Progenitor cell of endocrine pancreas (in vitro differentiated cells): Measurements from ENCODE around the gene PRKCSH. TPM values are rescaled to one million over a fixed set of nuclear protein-coding genes. Genes with fewer than 3 reads are reported as not detected.
A peak's percentile ranks its signal among the peaks of the same experiment; 100 is the strongest.

Experiments used
- DNase-seq: peaks from one replicate; pipeline ENCODE4 v3.0.0; 2021; ENCODE audit warnings: low spot score; ENCODE audit not compliant: unreplicated experiment
- H3K27ac Mint-ChIP-seq: 2 replicates; pipeline ENCODE4 v1.8.0; 2021; ENCODE audit warnings: mild to moderate bottlenecking, moderate library complexity, mixed read lengths
- H3K27me3 Mint-ChIP-seq: 2 replicates; pipeline ENCODE4 v1.8.0; 2021; ENCODE audit warnings: mixed read lengths
- H3K36me3 Mint-ChIP-seq: 2 replicates; pipeline ENCODE4 v1.8.0; 2022; ENCODE audit warnings: mixed read lengths; ENCODE audit not compliant: insufficient read depth
- H3K4me1 Mint-ChIP-seq: 2 replicates; pipeline ENCODE4 v1.8.0; 2021; ENCODE audit warnings: low read depth, mixed read lengths
- H3K4me3 Mint-ChIP-seq: 2 replicates; pipeline ENCODE4 v1.8.0; 2021; ENCODE audit warnings: low read depth, mild to moderate bottlenecking, moderate library complexity, mixed read lengths
- H3K9me3 Mint-ChIP-seq: 2 replicates; pipeline ENCODE4 v1.8.0; 2021; ENCODE audit warnings: low read depth, mixed read lengths
- CTCF ChIP-seq: fragments of 200-600 bp; sonication (generic); IDR thresholded peaks from one replicate; pipeline ENCODE4 v1.5.0; 2021; ENCODE audit warnings: antibody characterized with exemption, mild to moderate bottlenecking; ENCODE audit not compliant: unreplicated experiment
- total RNA-seq: library from RNA; stranded (reverse); gene quantifications from 2 replicates; pipeline ENCODE4 v1.2.1, GENCODE V29; 2021

PRKCSH gene
- total RNA-seq, 1 donor from 2014 or later = 437 TPM

- no peaks in the 10 kb centered on the region for H3K4me1 Mint-ChIP-seq
- H3K27ac Mint-ChIP-seq = no peak overlapping the region
- H3K36me3 Mint-ChIP-seq = peaks cover 2% of the 10 kb centered on the region
- no peak for DNase-seq
- no peak overlapping the region for H3K4me3 Mint-ChIP-seq
- H3K9me3 Mint-ChIP-seq = no peaks in the 10 kb centered on the region
- TF ChIP-seq CTCF = no peak
- no peaks in the 10 kb centered on the region for H3K27me3 Mint-ChIP-seq
These were observed 13.6 kb downstream of the PRKCSH start for GRCh38 chr19:11448923-11449554.

DNA sequence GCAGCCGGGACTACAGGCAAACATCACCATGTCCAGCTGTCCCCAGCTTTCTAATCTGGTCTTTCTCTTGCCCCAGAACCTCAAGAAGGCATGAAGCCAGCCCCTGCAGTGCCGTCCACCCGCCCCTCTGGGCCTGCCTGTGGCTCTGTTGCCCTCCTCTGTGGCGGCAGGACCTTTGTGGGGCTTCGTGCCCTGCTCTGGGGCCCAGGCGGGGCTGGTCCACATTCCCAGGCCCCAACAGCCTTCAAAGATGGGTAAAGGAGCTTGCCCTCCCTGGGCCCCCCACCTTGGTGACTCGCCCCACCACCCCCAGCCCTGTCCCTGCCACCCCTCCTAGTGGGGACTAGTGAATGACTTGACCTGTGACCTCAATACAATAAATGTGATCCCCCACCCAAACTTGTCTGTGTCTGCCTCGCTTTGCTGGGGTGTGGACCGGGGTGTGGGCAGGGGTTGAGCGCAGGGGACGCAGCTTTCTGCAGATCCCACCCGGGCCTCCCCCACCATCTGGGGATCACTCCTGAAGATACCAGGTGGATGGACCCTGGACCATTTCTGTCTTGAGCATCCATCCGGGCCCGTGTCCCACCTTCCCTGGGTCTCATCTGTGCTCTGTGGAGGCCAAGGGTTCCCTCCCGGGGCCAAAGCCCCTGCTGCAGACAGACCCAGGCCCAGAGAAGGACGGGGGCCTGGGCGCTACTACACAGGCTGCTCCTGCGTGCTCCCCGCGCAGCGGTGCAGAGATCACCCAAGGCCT is 15.3 kb downstream of the PRKCSH start:
- no peak for DNase-seq
- H3K9me3 Mint-ChIP-seq = no peaks in the 10 kb centered on the region
- no peaks in the 10 kb centered on the region for H3K27me3 Mint-ChIP-seq
- H3K36me3 Mint-ChIP-seq = peaks cover 2% of the 10 kb centered on the region
- no peak for TF ChIP-seq CTCF
- no peaks in the 10 kb centered on the region for H3K4me1 Mint-ChIP-seq
- no peak overlapping the region for H3K27ac Mint-ChIP-seq
- H3K4me3 Mint-ChIP-seq = no peak overlapping the region

DNA sequence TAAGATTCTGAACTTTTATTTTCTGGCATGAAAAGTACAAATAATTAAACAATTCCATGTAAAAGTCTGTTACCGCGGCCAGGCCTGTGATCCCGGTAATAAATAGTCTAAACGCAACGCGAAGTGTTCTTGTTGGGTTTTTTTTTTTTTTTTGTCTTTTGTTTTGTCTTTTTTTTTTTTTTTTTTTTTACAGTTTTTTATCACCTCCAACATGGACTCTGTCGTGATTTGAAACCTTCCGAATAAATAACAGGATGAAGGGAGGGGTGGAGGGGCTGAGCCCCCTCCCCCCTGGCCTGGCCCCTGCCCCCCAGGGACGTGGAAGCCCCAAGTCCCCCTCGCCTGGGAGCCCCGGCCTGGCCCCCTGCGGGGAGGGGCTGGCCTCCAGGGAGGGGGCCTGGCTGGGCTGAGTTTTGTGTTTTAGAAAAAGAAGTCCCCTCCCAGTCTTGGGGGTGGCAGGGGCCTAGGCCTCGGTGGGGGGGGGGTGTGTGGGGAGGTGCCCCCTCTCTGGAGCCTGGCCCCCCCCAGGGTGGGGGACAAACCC is 16.0 kb downstream of the PRKCSH start:
- Mint-ChIP-seq H3K27me3 (no peaks in the 10 kb centered on the region), H3K9me3 (no peaks in the 10 kb centered on the region), H3K36me3 (peaks cover 2% of the 10 kb centered on the region), H3K4me1 (no peaks in the 10 kb centered on the region), H3K4me3 (no peak overlapping the region), H3K27ac (no peak overlapping the region)
- TF ChIP-seq CTCF = no peak
- DNase-seq = no peak

GRCh38 chr19:11451871-11452619 is 16.6 kb downstream of the PRKCSH start:
- Mint-ChIP-seq H3K4me1 (no peaks in the 10 kb centered on the region), H3K27ac (peak overlapping the region; percentile 60), H3K4me3 (no peak overlapping the region), H3K27me3 (no peaks in the 10 kb centered on the region), H3K36me3 (peaks cover 2% of the 10 kb centered on the region), H3K9me3 (no peaks in the 10 kb centered on the region)
- TF ChIP-seq CTCF = no peak
- DNase-seq = no peak
